ENCODE data around the gene CASZ1. TPM values are rescaled to one million over a fixed set of nuclear protein-coding genes. Genes with fewer than 3 reads are reported as not detected.

The CASZ1 gene
- total RNA-seq, 2 donors from 2014 or later, result 13.5 to 17.8 TPM

DNA sequence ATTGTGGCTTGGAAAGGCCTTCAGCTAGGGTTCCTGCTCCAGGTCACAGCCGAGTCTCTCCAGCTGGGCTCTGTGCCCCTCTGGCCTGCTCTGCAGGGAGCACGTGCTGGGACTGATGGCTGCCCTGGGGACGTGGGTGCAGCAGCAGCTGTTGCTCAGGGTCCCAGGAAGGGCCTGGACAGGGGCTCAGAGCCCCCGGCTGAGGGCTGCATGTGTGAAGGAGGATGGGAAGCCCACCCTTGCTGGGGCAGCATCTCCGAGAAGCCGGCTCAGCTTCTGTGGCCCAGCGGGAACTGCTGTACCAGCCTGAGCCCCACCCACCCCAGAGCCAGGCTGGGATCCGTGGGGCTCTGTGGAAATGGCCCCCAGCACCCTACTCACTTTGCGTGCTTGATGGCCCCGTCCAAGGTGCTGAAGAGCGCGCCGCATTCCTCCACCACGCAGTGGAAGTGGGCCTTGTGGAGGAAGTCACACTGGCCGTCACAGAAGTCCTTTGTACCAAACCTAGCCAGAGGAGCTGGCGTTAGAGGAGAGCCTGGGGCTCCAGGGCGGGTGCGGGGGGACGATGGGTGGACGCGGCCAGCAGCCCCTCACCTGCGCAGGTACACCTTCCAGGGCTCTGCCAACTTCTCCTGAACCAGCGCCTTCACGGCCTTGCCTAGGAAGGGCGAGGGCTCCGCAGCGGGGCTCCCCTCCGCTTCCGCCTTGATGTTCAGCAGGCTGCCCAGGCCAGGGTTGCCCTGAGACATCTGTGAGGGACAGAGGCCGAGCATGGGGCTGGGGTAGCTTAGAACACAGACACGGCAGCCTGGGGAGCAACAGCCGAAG, 147.5 kb downstream of the CASZ1 start:
- no peak for ATAC-seq
- Mint-ChIP-seq H3K27ac (no peak overlapping the region), H3K9me3 (no peaks in the 10 kb centered on the region), H3K36me3 (no peaks in the 10 kb centered on the region), H3K4me3 (no peak overlapping the region), H3K27me3 (no peaks in the 10 kb centered on the region), H3K4me1 (ENCODE audit: low read depth in 2 of 2) (no peaks in the 10 kb centered on the region)
- no peak for DNase-seq (ENCODE audit: low spot score)

DNA sequence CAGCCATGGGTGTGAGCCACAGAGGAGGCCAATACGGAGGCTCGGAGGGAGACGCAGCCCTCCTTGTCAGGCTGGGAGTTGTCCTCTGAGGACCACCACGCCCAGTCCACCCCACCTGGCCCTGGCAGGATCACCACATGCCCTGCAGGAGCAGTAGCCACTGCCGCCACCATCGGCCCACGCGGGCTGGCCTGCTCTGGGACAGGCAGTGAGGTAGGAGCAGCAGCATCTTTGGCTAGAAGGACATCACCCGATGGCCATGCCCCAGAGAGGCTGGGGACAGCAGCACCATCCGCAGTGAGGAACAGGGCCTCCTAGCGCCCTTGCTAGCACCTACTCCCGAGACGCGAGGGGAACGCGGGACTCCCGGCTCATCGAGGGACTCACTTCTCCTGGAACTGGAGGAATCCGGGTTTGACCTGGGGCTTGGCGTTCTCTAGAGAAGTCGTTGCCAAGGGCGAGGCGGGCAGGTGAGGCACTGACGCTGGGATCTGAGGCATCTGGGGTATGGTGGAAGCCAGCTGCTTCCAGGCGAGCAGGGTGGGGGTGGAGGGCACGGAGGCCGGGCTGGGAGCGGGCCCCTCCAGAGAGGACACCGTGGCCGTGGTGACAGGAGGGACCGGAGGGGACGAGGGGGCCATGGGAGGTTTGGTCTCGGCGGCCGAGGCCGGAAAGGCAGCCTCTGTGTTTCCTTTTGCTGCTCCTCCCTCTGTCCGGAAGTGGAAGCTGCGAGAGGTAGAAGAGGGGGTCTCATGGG, 148.9 kb downstream of the CASZ1 start:
- DNase-seq (ENCODE audit: low spot score) (no peak), ATAC-seq (no peak)
- H3K36me3 Mint-ChIP-seq, result no peaks in the 10 kb centered on the region
- H3K27me3 Mint-ChIP-seq, result no peaks in the 10 kb centered on the region
- H3K4me3 Mint-ChIP-seq, result no peak overlapping the region
- no peaks in the 10 kb centered on the region for H3K9me3 Mint-ChIP-seq
- no peak overlapping the region for H3K27ac Mint-ChIP-seq
- no peaks in the 10 kb centered on the region for H3K4me1 Mint-ChIP-seq (ENCODE audit: low read depth in 2 of 2)

DNA sequence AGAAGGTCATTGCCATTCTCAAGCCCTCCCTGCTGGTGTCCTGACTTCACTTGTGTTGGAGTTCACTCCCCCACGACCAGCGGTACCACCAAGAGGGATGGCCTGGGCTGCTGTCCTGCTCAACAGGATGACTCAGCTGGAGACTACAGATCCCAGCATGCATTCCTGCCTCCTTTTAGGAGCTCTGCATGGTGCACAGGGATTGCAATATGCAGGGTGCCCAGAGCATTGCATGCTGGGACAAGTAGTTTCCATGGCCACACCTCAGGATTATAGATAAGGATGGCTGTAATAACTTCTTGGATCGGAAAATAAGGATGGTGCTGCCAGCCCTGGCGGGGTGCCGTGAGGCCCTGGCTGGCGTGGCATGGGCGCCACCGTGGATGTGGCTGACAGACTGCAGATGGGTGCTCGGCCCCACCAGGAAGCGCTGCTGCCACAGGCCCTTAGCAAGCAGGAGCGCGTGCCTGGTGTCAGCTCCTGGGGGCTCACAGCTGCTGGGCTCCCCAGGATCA, 150.0 kb downstream of the CASZ1 start:
- DNase-seq (ENCODE audit: low spot score), result no peak
- no peaks in the 10 kb centered on the region for H3K36me3 Mint-ChIP-seq
- H3K9me3 Mint-ChIP-seq, result no peaks in the 10 kb centered on the region
- peaks cover 0 to 3% of the 10 kb centered on the region in 2 donors for H3K4me1 Mint-ChIP-seq (ENCODE audit: low read depth in 2 of 2)
- no peaks in the 10 kb centered on the region for H3K27me3 Mint-ChIP-seq
- no peak overlapping the region for H3K4me3 Mint-ChIP-seq
- no peak for ATAC-seq
- no peak overlapping the region for H3K27ac Mint-ChIP-seq

DNA sequence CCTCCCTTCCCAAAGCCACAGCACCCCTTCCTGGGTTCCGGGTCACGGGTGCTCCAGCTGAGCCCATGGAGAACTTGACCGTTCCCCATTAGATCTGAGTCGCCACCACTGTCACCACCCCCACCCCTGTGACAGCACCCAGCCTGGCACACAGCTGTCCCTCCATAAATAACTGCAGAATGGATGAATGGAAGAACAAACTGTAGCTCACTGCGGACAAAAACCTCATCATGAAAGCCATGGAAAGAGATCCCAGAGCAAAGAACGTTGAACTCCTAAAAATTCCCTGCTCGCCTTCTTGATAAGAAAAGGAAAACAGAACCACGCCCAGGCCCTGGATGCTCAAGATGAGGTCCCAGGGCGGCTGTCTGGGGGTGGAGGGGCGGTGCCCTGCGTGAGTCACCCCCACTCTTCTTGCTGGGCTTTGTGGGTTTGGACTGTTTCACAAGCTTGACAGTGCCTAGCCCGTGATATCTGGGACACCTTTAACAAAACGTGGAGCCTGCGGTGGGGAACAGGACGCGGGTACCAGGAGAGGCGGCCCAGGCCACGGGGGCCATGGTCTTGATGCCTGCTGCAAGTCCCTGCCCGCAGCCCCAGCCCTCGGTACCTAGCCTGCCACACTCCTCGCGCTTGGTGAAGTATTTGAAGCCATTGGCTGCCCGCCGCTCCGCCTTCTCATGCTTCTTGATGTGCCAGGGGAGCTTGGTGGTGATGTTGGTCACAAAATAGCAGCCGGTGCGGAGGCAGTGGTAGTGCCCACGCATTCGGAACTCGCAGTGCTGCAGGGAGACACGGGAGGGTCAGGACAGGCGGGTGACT, 151.9 kb downstream of the CASZ1 start:
- no peaks in the 10 kb centered on the region for H3K36me3 Mint-ChIP-seq
- peaks cover 0 to 3% of the 10 kb centered on the region in 2 donors for H3K4me1 Mint-ChIP-seq (ENCODE audit: low read depth in 2 of 2)

DNA sequence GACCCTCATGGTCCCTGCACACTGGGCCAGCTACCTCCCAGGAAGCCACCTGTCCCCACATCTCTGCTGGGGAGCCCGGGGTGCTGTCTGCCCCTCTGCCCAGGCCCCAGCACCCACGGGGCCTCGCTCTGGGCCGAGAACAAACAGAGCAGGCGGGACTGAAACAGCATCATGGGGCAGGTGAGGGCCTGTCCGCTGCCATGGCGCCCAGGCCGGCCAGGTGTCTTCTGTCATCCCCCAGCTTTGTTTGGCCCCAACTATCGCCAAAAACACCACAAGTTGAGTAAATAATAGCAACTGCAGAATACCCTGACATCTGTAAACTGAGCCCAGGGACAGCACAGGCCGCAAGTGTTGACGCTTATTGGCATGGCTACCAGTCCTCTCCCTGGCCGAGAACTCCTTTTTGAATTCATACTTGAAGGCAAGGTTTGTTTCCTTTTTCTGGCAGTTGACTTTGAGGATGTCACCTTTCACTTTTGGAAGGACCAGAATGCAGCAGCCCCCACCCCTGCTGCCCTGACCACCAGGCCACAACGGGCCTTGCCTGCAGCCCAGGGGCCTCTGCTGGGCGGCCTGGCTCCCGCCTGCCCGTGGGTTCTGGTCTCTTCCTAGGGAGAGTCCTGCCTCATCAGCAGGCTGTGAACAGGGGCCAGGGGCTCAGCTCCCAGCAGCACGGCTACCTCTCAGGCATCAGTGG, 152.7 kb downstream of the CASZ1 start:
- DNase-seq (ENCODE audit: low spot score) (no peak), ATAC-seq (no peak)
- peaks cover 0 to 3% of the 10 kb centered on the region in 2 donors for H3K4me1 Mint-ChIP-seq (ENCODE audit: low read depth in 2 of 2)
- H3K27ac Mint-ChIP-seq, result no peak overlapping the region
- no peaks in the 10 kb centered on the region for H3K36me3 Mint-ChIP-seq
- no peaks in the 10 kb centered on the region for H3K27me3 Mint-ChIP-seq
- H3K9me3 Mint-ChIP-seq, result no peaks in the 10 kb centered on the region
- no peak overlapping the region for H3K4me3 Mint-ChIP-seq

More for the DNA sequence above, 151.9 kb downstream of the CASZ1 start:
- Mint-ChIP-seq H3K9me3 (no peaks in the 10 kb centered on the region), H3K27ac (no peak overlapping the region), H3K4me3 (no peak overlapping the region), H3K27me3 (no peaks in the 10 kb centered on the region)
- ATAC-seq, result no peak
- DNase-seq (ENCODE audit: low spot score), result no peak

DNA sequence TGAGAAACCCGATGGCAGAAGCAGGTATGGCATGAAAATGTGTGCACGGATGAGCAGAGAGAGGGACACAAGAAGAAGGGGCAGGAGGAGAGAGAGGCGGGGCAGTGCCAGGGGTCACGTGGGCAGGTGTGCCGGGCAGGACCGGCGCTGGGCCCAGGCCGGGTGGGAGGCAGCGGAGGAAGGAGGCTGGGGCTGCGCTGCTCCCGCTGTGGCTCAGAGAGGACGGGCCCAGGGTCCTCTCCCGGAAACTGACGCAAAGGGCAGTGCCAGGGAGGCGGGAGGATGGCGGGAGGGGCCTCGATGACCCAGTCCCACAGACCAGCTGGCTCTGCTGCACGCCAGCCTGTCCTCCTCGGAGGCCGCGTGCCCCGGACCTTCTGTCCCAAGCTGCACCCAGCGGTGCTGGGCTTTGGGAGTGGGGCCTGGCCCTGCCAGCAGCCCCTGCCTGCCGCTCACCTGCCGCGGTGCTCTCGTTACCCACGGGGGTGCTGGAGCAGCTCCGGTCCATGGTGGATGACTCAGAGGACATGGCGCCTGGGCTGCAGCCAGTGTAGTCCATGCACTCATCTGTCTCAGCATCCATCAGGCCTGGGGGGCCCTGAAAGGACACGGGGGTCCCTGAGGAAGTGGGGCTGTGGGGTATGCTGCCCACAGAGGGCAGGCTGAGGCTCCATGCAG, 153.9 kb downstream of the CASZ1 start:
- ATAC-seq (no peak), DNase-seq (ENCODE audit: low spot score) (no peak)
- Mint-ChIP-seq H3K9me3 (no peaks in the 10 kb centered on the region), H3K36me3 (no peaks in the 10 kb centered on the region), H3K27ac (no peak overlapping the region), H3K4me1 (ENCODE audit: low read depth in 2 of 2) (peaks cover 0 to 3% of the 10 kb centered on the region in 2 donors), H3K4me3 (no peak overlapping the region), H3K27me3 (no peaks in the 10 kb centered on the region)

DNA sequence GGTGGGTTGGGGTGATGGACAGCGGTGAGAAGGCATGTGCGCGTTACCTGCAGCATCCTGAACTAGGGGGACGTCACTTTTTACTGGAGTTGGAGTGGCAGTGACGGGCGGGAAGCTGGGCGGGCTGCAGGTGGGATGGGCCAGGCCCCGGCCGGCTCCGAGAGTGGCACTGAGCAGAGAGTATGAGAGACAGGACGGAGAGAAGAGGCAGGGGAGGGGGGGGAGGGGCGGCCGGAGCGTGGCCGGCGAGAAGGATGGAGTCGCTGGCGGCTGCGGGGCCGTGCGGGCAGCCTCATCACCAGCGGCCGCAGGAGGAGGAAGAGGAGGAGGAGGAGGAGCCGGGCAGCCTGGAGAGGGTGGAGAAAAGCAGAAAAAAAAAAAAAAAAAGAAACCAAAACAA, 154.5 kb downstream of the CASZ1 start:
- Mint-ChIP-seq H3K27ac (no peak overlapping the region), H3K36me3 (no peaks in the 10 kb centered on the region), H3K4me3 (no peak overlapping the region), H3K4me1 (ENCODE audit: low read depth in 2 of 2) (peaks cover 0 to 3% of the 10 kb centered on the region in 2 donors), H3K9me3 (no peaks in the 10 kb centered on the region), H3K27me3 (no peaks in the 10 kb centered on the region)
- DNase-seq (ENCODE audit: low spot score), result no peak
- ATAC-seq, result no peak

DNA sequence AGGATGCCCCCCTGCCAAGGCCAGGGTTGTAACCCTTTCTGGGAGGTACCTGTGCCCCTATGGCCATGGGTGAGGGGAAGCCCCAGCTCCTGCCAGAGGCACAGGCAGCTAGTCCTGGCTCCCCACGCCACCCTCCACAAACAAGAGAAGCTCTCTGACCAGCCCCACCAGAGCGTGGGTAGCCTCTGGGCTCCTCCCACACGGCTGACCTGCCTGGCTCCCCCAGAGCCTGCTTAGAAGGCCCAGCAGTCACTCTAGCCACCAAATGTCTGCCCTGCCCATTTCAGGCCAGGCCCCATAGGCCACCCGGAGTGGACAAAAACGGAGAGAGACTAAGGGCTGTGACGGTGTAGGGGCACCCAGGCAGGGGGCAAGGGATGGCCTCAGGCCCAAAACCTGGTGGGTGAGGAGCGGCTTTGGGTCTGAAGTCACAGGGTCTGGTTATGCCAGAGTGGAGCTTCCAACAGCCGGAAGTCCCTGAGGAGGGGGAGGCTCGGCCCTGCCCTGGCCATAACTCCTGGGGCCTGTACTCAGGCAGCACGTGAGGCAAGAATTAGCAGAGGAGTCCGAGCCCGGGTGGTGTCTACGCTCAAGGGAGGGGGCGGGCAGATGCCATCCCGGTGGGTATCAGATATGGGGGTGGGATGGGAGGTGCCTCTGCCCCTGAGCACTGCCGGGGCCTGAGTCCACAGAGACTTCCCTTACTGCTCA, 155.4 kb downstream of the CASZ1 start:
- DNase-seq (ENCODE audit: low spot score), result no peak
- Mint-ChIP-seq H3K36me3 (no peaks in the 10 kb centered on the region), H3K9me3 (no peaks in the 10 kb centered on the region), H3K27me3 (no peaks in the 10 kb centered on the region), H3K4me3 (no peak overlapping the region), H3K4me1 (ENCODE audit: low read depth in 2 of 2) (peaks cover 0 to 3% of the 10 kb centered on the region in 2 donors), H3K27ac (no peak overlapping the region)
- ATAC-seq, result no peak

DNA sequence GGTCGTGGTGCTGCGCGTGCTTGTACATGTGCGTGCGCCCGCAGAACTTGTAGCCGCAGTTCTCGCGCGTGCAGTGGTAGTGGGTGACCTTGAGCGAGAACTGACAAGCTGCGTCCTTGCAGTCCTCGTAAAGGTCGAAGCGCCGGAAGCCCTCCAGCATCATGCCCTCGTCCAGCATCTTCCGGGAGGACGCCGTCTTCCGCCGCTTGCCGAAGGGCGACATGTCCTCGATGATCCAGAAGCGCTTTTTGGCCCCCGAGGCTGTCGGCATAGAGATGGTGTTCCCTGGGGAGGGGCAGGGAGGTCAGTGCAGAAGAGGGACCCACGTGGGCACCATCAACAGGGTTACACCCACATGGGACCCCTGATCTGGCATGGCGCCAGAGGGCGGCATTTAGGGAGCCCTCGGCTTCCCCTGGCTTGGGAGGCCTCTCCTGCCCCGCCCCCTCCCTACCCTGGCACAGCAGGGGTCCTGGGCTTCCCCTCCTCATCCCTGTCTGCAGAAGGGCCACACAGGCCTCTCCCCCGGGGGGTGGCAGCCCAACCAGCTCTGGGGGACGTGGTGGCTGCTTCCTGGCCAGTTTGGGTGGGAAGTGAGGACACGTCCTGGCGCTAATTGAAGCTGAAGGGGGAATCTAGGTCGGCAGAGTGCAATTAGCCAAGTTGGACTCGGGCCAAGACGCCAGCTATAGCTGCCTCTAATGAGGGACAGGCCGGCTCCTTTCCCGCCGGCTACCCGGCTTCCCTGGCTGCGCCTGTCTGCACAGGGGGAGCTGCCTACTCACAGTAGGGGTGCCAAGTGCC, 156.5 kb downstream of the CASZ1 start:
- Mint-ChIP-seq H3K4me3 (no peak overlapping the region), H3K4me1 (ENCODE audit: low read depth in 2 of 2) (peaks cover 0 to 3% of the 10 kb centered on the region in 2 donors), H3K9me3 (no peaks in the 10 kb centered on the region), H3K27ac (no peak overlapping the region), H3K36me3 (no peaks in the 10 kb centered on the region), H3K27me3 (no peaks in the 10 kb centered on the region)
- ATAC-seq, result no peak
- DNase-seq (ENCODE audit: low spot score), result no peak

DNA sequence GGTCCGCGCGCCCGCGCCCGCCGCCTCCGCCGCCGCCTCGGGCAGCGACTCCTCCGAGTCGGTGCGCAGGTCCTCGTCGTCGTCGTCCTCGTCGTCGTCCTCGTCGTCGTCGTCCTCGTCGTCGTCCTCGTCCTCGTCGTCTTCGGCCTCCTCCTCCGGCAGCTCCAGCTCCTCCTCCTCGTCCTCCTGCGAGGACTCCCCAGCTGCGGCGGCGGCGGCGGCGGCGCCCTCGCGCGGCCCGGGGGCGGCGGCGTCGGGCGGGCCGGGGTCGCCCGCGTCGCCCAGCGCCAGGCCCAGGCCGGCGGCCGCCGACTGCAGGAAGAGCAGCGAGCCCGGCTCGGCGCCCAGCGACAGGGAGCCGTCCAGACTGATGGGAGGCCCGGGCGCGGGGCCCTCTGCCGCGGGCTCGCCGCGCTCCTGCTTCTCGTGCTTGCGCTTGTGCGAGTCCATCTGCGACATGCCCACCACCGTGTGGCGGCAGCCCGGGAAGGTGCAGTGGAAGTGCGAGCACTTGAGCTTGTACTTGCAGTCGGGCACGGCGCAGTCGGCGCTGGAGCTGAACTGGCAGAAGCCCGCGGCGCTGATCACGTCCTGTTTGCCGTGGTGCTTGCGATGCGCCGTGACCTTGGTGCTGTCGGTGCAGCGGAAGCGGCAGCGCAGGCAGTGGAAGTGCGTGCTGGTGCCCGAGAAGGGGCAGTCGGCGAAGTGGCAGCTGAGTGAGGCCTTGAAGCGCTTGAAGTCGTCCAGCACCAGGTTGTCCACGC, 157.3 kb downstream of the CASZ1 start:
- Mint-ChIP-seq H3K27ac (no peak overlapping the region), H3K4me1 (ENCODE audit: low read depth in 2 of 2) (peaks cover 0 to 3% of the 10 kb centered on the region in 2 donors), H3K9me3 (no peaks in the 10 kb centered on the region), H3K36me3 (no peaks in the 10 kb centered on the region), H3K4me3 (no peak overlapping the region), H3K27me3 (no peaks in the 10 kb centered on the region)
- DNase-seq (ENCODE audit: low spot score), result no peak
- ATAC-seq, result no peak

DNA sequence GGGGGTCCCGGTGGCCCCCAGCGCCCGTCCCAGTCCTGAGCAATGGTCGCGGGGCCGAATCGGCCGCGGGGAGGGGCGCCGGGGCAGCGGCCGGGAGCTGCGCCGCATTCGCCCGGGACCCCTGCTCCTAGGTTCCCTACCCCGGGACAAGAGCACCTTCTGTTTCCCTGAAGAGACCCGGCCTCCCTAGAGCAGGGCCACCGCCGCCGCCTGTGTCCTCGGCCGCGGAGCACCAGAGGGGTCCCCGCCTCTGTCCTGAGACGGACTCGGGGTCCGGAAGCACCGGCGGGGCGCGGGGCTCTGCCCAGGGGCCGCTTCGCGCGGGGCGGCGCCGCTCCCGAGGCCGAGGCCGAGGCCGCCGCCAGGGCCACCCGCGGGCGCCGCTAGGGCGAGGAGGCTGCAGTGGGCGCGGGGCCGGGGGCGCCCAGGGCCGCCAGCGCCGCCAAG, 157.9 kb downstream of the CASZ1 start:
- Mint-ChIP-seq H3K4me1 (ENCODE audit: low read depth in 2 of 2) (peaks cover 0 to 3% of the 10 kb centered on the region in 2 donors), H3K9me3 (no peaks in the 10 kb centered on the region), H3K4me3 (no peak overlapping the region), H3K36me3 (no peaks in the 10 kb centered on the region), H3K27ac (no peak overlapping the region), H3K27me3 (no peaks in the 10 kb centered on the region)
- ATAC-seq, result no peak
- DNase-seq (ENCODE audit: low spot score), result no peak
